ENCODE results near the gene UHRF2.
A peak's percentile ranks its signal among the peaks of the same experiment; 100 is the strongest.
"Not testable (repeated sequence)": the region's sequence is repeated elsewhere in the genome, so short reads cannot be mapped to it uniquely, and the experiment has no call there.

Gene UHRF2

DNA sequence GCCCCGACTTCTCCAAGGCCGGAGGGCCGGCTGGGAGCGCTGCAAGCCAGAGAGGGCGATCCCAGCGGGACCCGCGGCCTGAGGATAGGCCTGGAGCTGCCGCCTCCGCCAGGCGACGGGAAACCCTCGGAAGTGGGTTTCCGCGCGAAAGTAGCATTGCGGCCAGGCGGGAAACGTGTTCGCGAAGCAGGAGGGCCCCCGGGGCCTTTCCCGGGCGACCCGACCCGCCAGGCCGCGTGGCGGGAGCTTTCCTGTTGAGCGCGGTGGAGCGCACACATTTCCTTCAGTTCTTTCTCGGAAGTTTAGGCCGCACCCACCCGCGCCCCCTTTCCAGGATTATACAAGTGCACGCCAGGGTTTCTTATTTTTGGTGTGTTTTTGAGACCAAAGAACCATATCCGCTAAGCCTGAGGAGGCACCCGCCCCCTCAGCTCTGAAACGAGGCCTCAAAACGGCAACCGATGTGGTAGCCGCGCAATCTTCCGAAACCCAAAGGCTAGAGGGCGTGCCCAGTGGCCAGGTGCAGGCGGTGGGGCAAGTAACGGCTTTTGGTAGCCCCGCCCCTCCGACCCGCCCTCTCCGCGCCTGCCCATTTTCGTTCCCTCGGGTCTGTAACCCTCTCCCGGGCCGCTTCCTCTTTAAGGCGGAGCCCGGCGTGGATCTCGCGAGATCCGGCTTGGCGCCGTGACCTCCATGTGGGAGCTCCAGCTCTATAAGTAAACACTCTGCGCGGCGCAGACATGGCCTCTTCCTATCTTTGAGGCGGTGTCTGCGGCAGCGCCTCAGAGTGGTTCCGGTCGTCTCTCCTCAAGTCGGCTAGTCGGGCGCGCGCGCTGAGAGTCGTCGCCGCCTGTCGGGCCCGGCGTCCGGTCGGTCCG, at the start of gene UHRF2:
TSS of gene UHRF2 (plus strand) at position 713 of the 878 bp plus-strand sequence. CDS start 292 bp downstream, outside the sequence.
- peak; percentile 98 for DNase-seq

DNA sequence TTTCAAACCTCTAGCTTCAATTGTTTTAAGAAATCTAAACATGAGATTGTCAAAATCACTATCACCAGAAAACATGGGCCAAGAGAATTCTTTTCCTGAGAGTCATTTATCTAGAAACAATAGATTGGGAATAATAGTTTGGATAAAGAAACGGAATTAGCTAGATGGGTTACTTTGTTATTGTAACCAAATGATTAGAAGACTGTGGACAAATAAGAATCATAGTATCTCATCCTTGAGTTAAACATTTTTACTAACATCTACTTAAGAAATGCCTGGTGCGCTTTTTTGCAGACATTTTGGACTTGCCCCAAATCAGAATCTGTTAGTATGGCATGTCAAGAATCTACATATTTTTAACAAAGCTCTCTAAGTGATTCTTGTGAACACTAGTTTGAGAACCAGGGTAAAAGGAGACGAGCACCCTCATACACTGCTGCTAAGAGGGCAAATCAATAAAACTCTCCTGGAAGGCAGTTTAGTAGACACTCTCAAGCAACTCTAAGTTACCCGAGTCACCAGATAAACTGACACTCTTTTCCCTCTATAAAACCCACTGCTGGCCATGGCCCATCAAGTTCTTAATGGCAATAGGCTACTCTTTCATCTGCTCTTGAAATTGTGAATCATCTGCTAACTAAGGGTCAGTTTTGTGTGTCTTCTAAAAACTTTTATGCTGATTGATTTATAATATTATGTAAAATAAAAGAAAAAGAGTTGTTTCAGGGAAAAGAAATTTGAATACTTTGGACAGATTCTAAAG, 45.7 kb upstream of the UHRF2 start:
- DNase-seq: no peak

GRCh38 chr9:6368831-6369230, 44.2 kb upstream of the UHRF2 start:
- no peak for DNase-seq

DNA sequence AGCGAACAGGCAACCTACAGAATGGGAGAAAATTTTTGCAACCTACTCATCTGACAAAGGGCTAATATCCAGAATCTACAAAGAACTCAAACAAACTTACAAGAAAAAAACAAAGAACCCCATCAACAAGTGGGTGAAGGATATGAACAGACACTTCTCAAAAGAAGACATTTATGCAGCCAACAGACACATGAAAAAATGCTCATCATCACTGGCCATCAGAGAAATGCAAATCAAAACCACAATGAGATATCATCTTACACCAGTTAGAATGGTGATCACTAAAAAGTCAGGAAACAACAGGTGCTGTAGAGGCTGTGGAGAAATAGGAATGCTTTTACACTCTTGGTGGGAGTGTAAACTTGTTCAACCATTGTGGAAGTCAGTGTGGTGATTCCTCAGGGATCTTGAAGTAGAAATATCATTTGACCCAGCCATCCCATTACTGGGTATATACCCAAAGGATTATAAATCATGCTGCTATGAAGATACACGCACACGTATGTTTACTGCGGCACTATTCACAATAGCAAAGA, 31.5 kb upstream of the UHRF2 start:
- not testable (repeated sequence) for DNase-seq

- DNase-seq: peak; percentile 13
These were observed 30.3 kb upstream of the UHRF2 start for GRCh38 chr9:6382681-6383080.

GRCh38 chr9:6383551-6384225, 29.3 kb upstream of the UHRF2 start:
- peak; percentile 66 for DNase-seq

- no peak for DNase-seq
These were observed 28.3 kb upstream of the UHRF2 start for GRCh38 chr9:6384732-6385131.

DNA sequence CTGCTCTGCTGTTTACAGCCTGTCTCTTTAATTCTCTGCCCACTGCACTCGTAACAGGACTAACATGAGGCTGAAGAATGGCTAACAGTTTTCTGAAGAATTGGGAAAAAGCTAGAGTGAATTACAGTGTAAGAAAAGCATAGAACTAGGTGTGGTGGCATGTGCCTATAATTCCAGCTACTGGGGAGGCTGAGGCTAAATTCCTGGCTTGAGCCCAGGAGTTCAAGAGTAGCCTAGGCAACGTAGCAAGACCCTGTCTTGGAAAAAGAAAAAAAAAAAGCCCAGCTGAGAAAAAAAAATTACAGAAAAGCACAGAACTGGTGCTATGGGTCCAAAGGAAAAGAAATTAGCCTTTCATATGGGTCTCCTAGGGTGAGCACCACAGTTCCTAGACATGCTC, 13.9 kb upstream of the UHRF2 start:
- no peak for DNase-seq

GRCh38 chr9:6405371-6405770, 7.6 kb upstream of the UHRF2 start:
- DNase-seq: no peak

DNA sequence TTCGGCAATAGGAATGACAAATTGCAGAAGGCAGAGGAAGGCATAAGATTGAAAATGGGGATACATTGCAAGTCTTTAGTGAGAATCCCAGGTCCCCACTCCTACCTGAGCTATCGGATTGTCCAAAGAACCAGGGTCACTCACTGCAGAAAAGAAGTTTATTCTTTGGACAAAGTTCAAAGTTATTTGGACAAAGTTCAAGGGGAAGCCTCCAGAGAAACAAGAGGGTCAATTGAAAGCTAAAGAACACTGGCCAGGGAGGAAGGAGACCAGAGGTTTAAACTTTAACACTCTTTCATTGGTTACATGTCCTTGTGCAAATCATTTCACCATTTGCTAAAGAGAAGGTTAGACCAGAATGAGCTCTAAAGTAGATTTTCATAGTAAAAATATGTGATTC, 5.2 kb upstream of the UHRF2 start:
- no peak for DNase-seq

GRCh38 chr9:6408320-6408719, 4.7 kb upstream of the UHRF2 start:
- DNase-seq: no peak

DNA sequence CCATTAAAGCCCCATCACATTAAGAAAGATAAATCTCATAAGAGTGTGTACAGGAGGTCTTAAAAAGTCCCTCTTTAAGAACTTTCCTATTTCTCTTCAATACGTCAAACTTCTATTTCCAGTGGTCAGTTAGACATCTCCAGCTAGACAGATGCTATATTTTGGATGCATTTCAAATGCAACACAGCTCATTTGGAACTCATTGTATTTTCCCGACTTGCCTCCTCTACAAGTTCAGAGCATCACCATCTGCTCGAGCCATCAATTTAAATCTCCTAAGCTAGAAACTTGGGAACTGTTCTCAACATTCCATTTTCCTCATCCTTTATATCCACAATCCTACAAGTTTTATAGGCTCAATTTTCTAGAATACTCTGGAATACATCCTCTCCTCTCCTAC, 3.2 kb upstream of the UHRF2 start:
- no peak for DNase-seq

DNA sequence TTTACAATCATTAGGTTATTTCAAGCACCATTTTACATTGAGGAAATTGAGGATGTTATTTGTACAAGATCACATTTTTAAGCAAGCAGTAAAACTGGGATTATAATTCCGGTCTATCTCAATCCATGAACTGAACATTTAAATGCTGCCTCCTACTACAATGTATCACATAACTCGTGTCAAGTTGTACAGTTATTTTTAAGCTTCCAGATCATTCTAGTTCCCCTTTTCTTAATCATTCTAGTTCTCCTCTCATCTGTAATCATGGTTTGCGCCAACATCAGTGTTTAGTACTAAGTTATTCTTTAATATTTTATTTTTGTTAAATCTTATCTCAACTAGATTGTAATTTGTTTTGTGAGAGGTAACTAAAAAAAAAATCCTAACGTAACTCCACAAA, 2.4 kb upstream of the UHRF2 start:
- DNase-seq: no peak

DNA sequence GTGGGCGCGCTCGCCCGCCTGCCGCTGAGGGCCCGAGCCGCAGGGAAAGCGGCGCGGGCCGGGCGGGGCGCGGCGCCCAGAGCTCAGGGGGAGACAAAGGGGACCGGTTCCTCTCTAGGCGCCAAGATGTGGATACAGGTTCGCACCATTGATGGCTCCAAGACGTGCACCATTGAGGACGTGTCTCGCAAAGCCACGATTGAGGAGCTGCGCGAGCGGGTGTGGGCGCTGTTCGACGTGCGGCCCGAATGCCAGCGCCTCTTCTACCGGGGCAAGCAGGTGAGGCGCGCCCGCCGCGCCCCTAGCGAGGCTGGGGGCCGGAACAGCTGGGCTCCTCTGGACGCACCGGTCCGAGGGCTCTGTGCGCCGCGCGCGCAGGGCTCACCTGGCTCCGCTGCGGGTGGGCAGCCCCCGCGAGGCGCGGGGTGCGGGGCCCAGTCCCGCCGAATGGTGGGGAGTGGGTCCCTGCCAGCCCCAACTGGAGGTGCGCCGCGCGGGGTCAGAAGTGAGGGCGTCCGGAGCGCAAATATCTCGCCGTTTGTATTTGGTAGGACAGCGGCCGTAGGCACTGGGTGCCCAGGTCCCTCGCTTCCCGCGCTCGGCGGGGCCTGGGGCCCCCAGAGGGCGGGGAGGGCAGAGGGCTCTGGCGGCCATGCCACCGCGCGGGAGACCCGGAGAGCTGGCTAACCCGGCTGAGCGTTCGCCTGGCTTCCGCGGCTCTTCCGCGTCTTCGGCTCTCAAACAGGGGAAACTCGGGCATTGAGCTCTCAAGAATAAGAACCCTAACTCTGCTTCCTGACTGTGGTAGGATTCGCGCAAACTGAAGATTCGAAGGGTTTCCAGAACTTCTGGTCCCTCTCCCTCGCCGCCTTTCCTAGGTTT, 607 bp downstream of the UHRF2 start:
- no peak for DNase-seq

DNA sequence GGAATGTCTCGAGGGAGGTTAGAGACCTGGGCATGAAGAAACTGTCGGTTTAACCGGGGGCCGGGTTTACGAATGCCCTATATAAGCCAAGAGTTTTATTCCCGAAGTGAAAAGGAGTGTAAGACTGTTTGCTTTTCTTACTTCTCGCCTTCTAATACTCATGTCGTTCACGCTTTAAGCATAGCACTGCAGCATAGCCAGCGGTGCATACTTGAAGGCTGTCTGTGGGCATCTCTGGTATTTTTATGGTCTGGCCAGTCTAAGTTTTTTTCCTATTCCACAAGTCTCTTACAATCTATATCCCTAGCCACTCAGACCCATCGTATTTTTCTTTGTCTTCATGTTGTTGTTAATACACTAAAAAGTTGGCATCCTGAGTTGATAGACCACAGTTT, 1.2 kb downstream of the UHRF2 start:
- peak; percentile 58 for DNase-seq

DNA sequence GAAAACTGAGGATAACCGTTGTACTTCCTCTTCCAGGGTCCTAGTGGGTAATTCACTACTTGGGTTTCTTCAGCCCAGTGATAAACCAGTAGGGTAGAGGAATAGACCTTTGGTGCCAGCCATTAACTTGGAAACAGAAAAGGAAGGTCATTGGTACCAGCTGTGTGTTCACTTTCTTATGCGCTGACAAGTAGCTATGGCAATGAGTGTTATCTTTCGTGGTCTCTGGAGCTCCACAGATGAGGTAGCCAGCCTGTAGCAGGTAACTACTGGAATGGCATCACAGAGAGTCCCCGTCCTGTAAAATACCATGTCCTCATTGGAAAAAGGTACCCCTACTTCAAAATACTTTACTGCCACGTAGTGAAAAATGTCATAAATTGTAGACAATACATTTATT, 2.3 kb downstream of the UHRF2 start:
- DNase-seq: peak; percentile 12

GRCh38 chr9:6417186-6417585, 4.2 kb downstream of the UHRF2 start:
- DNase-seq: peak; percentile 29

- no peak for DNase-seq
These were observed 5.8 kb downstream of the UHRF2 start for GRCh38 chr9:6418764-6419163.

DNA sequence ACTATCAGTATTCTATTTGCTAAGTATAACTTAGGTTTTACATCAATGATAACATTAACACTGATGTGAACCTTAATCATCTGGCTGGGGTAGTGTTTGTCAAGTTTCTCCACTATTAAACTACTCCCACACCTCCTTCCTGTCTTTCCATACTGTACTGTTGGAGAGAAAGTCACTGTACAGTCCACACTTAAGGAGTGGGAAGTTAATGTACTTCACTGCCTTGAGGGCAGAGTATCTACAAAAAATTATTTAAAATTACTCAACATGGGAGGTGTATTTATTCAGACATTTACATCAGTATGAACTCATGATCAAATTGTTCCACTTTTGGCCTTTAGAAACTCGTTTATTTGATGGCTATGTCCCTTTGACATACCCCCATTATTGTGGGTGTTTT, 11.9 kb downstream of the UHRF2 start:
- DNase-seq: no peak

DNA sequence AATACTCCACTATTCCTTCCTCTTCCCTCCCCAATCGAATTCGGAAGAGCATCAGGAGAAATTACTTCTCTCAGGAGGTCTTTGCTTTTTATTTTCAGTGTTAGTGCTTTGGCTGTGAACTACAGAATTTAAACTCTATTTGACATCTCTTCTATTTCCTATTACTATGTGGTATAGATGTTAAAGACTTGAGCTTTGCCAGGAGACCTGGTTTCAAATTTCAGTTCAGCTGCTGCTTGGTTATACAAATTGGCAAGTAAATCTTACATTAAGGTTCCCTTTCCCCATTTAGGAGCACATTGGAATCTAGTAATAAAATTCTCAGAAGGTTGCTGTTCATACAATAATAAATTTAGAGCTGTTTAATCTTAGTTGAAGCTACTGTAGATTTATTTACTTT, 13.1 kb downstream of the UHRF2 start:
- DNase-seq: no peak

GRCh38 chr9:6428940-6429889, 16.2 kb downstream of the UHRF2 start:
- no peak for DNase-seq

All from EL (cell line).